ENCODE data around the gene CBLN3.

CBLN3 gene

DNA sequence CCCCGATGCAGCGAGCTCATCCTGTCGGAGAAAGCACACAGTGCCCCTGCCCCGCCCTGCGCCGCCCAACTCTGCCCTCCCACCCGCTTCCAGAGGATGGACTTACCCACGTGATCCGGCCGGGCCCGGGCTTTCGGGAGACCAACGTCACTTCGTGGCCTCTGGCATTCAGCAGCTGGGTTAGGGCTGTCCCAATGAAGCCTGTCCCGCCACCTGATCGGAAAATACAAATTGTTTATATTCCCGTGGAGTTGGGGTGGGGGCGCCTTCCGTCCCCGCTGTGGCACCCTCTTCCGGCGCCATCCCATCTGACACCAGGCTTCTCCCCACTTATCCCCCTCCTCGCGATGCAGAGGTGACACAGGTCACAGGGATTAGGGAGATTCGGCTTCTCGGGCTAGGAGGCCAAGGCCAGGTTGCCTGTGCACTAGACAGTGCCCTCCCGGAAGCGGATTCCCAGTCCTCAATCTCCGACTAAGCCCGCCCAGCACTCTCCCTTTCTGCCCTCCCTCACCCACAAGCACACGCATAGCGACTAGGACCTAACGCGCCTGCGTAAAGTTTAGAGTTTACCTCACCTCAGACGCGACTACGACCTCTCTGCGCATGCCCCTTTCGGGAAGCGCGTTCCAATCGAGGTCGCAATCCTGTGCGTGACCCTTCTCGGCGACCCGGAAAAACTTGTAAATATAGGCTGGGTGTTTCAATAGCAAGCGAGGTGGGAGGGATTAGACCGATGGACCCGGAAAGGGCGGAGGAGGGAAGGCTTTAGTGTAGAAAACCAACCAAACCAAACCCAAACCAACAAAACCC, 13.0 kb upstream of the CBLN3 start, which contains the start of gene SDR39U1 (continued):
- TF ChIP-seq, protein P1, sequence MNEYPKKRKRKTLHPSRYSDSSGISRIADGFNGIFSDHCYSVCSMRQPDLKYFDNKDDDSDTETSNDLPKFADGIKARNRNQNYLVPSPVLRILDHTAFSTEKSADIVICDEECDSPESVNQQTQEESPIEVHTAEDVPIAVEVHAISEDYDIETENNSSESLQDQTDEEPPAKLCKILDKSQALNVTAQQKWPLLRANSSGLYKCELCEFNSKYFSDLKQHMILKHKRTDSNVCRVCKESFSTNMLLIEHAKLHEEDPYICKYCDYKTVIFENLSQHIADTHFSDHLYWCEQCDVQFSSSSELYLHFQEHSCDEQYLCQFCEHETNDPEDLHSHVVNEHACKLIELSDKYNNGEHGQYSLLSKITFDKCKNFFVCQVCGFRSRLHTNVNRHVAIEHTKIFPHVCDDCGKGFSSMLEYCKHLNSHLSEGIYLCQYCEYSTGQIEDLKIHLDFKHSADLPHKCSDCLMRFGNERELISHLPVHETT (tag by site-specific recombination; IDR thresholded peaks at IDR 0.05): peak; percentile 73; the same call in 1 of the 2 replicates
- TF ChIP-seq ZNF707 (tag by site-specific recombination; IDR thresholded peaks at IDR 0.05) (no peak), ZNF157 (tag by site-specific recombination; IDR thresholded peaks at IDR 0.05) (no peak), ZNF184 (tag by site-specific recombination; IDR thresholded peaks at IDR 0.05) (peak; percentile 42; the same call in 1 of the 2 replicates), ZBTB48 (tag by site-specific recombination; IDR thresholded peaks at IDR 0.05) (peak; percentile 49; the same call in 1 of the 2 replicates), ZNF596 (tag by site-specific recombination; IDR thresholded peaks at IDR 0.05) (0 out of 2 replicates have a peak, but pooled peaks have one; percentile 3), ZFHX2 (tag by site-specific recombination; conservative IDR thresholded peaks at IDR 0.05) (peak; percentile 51), ZNF423 (tag by site-specific recombination; IDR thresholded peaks at IDR 0.05) (no peak), SP7 (tag by site-specific recombination; IDR thresholded peaks at IDR 0.05) (peak; percentile 77), ZNF24 (tag by site-specific recombination; IDR thresholded peaks at IDR 0.05) (peak; percentile 85), KLF8 (tag by site-specific recombination; IDR thresholded peaks at IDR 0.05) (peak; percentile 81), BCL11A (tag by site-specific recombination; IDR thresholded peaks at IDR 0.05; ENCODE audit: low read depth) (no peak), SCRT1 (tag by site-specific recombination; IDR thresholded peaks at IDR 0.05; ENCODE audit: borderline replicate concordance) (no peak), ZNF416 (tag by site-specific recombination; IDR thresholded peaks at IDR 0.05) (no peak), ZNF837 (tag by site-specific recombination; IDR thresholded peaks at IDR 0.05) (0 out of 2 replicates have a peak, but pooled peaks have one; percentile 10), KLF10 (tag by site-specific recombination; IDR thresholded peaks at IDR 0.05) (peak; percentile 59; the same call in 1 of the 2 replicates), OVOL3 (tag by site-specific recombination; IDR thresholded peaks at IDR 0.05) (peak; percentile 35; the same call in 1 of the 2 replicates), ZNF350 (tag by site-specific recombination; IDR thresholded peaks at IDR 0.05) (no peak), ZNF629 (tag by site-specific recombination; IDR thresholded peaks at IDR 0.05) (peak; percentile 91), SP3 (tag by site-specific recombination; IDR thresholded peaks at IDR 0.05) (peak; percentile 72), TCF7L2 (IDR thresholded peaks at IDR 0.05; ENCODE audit: borderline replicate concordance, low read depth, low read length) (no peak), ZXDB (tag by site-specific recombination; IDR thresholded peaks at IDR 0.05) (peak; percentile 91), ZNF132 (tag by site-specific recombination; IDR thresholded peaks at IDR 0.05; ENCODE audit: borderline replicate concordance) (no peak), ZBTB21 (tag by site-specific recombination; IDR thresholded peaks at IDR 0.05) (peak; percentile 83), ZNF555 (tag by site-specific recombination; conservative IDR thresholded peaks at IDR 0.05) (no peak), ZFP69B (tag by site-specific recombination; IDR thresholded peaks at IDR 0.05) (0 out of 2 replicates have a peak, but pooled peaks have one; percentile 27), ZNF324 (tag by site-specific recombination; IDR thresholded peaks at IDR 0.05) (peak; percentile 84; the same call in 1 of the 2 replicates)
- TF ChIP-seq, protein P2, sequence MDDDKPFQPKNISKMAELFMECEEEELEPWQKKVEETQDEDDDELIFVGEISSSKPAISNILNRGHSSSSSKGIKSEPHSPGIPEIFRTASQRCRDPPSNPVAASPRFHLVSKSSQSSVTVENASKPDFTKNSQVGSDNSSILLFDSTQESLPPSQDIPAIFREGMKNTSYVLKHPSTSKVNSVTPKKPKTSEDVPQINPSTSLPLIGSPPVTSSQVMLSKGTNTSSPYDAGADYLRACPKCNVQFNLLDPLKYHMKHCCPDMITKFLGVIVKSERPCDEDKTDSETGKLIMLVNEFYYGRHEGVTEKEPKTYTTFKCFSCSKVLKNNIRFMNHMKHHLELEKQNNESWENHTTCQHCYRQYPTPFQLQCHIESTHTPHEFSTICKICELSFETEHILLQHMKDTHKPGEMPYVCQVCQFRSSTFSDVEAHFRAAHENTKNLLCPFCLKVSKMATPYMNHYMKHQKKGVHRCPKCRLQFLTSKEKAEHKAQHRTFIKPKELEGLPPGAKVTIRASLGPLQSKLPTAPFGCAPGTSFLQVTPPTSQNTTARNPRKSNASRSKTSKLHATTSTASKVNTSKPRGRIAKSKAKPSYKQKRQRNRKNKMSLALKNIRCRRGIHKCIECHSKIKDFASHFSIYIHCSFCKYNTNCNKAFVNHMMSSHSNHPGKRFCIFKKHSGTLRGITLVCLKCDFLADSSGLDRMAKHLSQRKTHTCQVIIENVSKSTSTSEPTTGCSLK (tag by site-specific recombination; IDR thresholded peaks at IDR 0.05): no peak
- TF ChIP-seq, protein P3, sequence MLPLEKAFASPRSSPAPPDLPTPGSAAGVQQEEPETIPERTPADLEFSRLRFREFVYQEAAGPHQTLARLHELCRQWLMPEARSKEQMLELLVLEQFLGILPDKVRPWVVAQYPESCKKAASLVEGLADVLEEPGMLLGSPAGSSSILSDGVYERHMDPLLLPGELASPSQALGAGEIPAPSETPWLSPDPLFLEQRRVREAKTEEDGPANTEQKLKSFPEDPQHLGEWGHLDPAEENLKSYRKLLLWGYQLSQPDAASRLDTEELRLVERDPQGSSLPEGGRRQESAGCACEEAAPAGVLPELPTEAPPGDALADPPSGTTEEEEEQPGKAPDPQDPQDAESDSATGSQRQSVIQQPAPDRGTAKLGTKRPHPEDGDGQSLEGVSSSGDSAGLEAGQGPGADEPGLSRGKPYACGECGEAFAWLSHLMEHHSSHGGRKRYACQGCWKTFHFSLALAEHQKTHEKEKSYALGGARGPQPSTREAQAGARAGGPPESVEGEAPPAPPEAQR (tag by site-specific recombination; IDR thresholded peaks at IDR 0.05): no peak
- TF ChIP-seq, protein P4, sequence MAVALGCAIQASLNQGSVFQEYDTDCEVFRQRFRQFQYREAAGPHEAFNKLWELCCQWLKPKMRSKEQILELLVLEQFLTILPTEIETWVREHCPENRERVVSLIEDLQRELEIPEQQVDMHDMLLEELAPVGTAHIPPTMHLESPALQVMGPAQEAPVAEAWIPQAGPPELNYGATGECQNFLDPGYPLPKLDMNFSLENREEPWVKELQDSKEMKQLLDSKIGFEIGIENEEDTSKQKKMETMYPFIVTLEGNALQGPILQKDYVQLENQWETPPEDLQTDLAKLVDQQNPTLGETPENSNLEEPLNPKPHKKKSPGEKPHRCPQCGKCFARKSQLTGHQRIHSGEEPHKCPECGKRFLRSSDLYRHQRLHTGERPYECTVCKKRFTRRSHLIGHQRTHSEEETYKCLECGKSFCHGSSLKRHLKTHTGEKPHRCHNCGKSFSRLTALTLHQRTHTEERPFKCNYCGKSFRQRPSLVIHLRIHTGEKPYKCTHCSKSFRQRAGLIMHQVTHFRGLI (tag by site-specific recombination; IDR thresholded peaks at IDR 0.05): peak; percentile 87
- TF ChIP-seq, protein P5, sequence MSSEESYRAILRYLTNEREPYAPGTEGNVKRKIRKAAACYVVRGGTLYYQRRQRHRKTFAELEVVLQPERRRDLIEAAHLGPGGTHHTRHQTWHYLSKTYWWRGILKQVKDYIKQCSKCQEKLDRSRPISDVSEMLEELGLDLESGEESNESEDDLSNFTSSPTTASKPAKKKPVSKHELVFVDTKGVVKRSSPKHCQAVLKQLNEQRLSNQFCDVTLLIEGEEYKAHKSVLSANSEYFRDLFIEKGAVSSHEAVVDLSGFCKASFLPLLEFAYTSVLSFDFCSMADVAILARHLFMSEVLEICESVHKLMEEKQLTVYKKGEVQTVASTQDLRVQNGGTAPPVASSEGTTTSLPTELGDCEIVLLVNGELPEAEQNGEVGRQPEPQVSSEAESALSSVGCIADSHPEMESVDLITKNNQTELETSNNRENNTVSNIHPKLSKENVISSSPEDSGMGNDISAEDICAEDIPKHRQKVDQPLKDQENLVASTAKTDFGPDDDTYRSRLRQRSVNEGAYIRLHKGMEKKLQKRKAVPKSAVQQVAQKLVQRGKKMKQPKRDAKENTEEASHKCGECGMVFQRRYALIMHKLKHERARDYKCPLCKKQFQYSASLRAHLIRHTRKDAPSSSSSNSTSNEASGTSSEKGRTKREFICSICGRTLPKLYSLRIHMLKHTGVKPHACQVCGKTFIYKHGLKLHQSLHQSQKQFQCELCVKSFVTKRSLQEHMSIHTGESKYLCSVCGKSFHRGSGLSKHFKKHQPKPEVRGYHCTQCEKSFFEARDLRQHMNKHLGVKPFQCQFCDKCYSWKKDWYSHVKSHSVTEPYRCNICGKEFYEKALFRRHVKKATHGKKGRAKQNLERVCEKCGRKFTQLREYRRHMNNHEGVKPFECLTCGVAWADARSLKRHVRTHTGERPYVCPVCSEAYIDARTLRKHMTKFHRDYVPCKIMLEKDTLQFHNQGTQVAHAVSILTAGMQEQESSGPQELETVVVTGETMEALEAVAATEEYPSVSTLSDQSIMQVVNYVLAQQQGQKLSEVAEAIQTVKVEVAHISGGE (tag by site-specific recombination; conservative IDR thresholded peaks at IDR 0.05; ENCODE audit: low read depth): peak; percentile 98
